Measurements from ENCODE around the gene UXT.

UXT gene

GRCh38 chrX:47619486-47620302, 39.3 kb downstream of the UXT start, which contains the start of gene SYN1:
SYN1 (minus strand) TSS chrX:47619857; CDS start chrX:47619728, 129 bp downstream.
- TF ChIP-seq Cebpa-rat (IDR thresholded peaks at IDR 0.05) = no peak

DNA sequence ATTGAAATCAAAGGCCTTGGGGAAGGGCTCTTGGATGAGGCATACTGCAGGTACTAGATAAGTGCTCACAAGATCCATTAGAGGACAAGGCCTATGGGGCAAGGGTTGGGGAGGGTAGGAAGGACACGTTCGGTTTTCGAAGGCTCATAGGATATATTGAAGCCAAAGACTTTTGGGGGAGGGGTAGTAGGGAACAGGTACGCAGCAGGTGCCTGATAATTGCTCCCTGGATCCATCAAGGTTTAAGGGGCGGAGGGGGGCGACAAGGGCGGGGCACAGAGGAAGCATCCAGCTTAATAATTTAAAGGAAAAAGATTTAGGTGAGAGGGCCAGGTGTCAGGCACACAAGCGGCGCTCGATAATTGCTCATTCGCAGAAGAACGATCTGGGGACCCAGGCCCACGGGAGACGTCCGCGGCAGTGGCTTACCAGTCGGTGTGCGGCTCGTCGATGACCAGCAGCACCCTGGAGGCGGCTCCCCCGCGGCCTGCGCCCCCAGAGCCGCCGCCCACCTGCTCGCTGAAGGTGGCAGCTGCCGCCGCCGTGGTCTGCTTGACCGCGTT, 40.0 kb downstream of the UXT start:
- H3K27me3 ChIP-seq = peaks cover 0 to 64% (median 48%) of the 10 kb centered on the region in 11 experiments; a peak in 18 of 22 replicates
- no peak overlapping the region for H3K9ac ChIP-seq
- peaks cover 0 to 15% (median 7%) of the 10 kb centered on the region in 10 experiments; a peak in 10 of 20 replicates for H3K4me1 ChIP-seq
- H3K4me3 ChIP-seq = no peak overlapping the region
- peaks cover 0 to 10% (median 0%) of the 10 kb centered on the region in 11 experiments; a peak in 6 of 22 replicates for H3K9me3 ChIP-seq (replicated peaks in 1 of 11)
- peak overlapping the region in 2 of 11 experiments; percentile 54 to 69; a peak in 2 of 22 replicates for H3K4me2 ChIP-seq
- H3K36me3 ChIP-seq = no peaks in the 10 kb centered on the region
- peaks cover 0 to under 1% (median 0%) of the 10 kb centered on the region in 11 experiments; a peak in 4 of 22 replicates for H4K20me1 ChIP-seq
- TF ChIP-seq Cebpa-rat (IDR thresholded peaks at IDR 0.05) = no peak
- H3K27ac ChIP-seq = no peak overlapping the region

More at GRCh38 chrX:47619486-47620302, 39.3 kb downstream of the UXT start, which contains the start of gene SYN1:
- Histone ChIP-seq H3K4me3 (peak within 1 kb of the TSS in 2 of 10 experiments; percentile 11 to 14; a peak in 2 of 20 replicates), H3K27me3 (peaks cover 0 to 64% (median 48%) of the 10 kb centered on the region in 11 experiments; a peak in 17 of 22 replicates), H3K4me1 (peaks cover 0 to 17% (median 7%) of the 10 kb centered on the region in 10 experiments; a peak in 10 of 20 replicates), H3K36me3 (no peaks in the 10 kb centered on the region), H3K9ac (no peak within 1 kb of the TSS), H4K20me1 (peaks cover 0 to 8% (median 0%) of the 10 kb centered on the region in 11 experiments; a peak in 5 of 22 replicates), H3K9me3 (replicated peaks in 1 of 11) (peaks cover 0 to 10% (median 0%) of the 10 kb centered on the region in 11 experiments; a peak in 6 of 22 replicates), H3K4me2 (peak within 1 kb of the TSS; percentile 27 to 76 (median 51); a peak in 18 of 22 replicates), H3K27ac (no peak within 1 kb of the TSS)

GRCh38 chrX:47614618-47615017, 44.4 kb downstream of the UXT start:
- TF ChIP-seq Cebpa-rat (IDR thresholded peaks at IDR 0.05) = no peak
- Histone ChIP-seq H3K36me3 (no peaks in the 10 kb centered on the region), H4K20me1 (no peaks in the 10 kb centered on the region; a peak in 4 of 22 replicates), H3K27ac (no peak overlapping the region), H3K9me3 (replicated peaks in 1 of 11) (peaks cover 0 to 19% (median 13%) of the 10 kb centered on the region in 11 experiments; a peak in 11 of 22 replicates), H3K4me2 (no peak overlapping the region), H3K4me3 (no peak overlapping the region), H3K27me3 (peaks cover 0 to 79% (median 60%) of the 10 kb centered on the region in 11 experiments; a peak in 18 of 22 replicates), H3K9ac (no peak overlapping the region), H3K4me1 (peaks cover 0 to 1% (median 0%) of the 10 kb centered on the region in 10 experiments; a peak in 1 of 20 replicates)

DNA sequence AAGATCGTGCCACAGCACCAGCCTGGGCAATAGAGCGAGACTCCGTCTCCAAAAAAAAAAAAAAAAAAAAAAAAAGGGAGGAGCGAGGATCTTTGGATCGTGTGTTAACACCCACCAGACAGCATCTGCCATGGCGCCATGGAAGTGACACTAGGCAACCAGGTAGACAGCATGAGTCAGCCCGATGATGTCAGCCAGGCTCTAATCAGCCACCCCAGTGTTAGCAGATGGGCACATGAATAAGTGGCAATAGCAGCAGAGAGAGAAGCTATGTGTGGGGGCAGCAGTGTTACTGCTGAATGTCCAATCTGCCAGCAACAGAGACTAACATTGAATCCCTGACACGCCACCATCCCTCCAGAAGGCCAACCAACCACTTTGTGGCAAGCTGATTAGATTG, 45.9 kb downstream of the UXT start:
- Histone ChIP-seq H3K27me3 (peaks cover 0 to 79% (median 55%) of the 10 kb centered on the region in 11 experiments; a peak in 18 of 22 replicates), H3K27ac (no peak overlapping the region), H3K4me3 (no peak overlapping the region), H3K9me3 (replicated peaks in 1 of 11) (peaks cover 0 to 21% (median 11%) of the 10 kb centered on the region in 11 experiments; a peak in 10 of 22 replicates), H3K4me2 (no peak overlapping the region), H3K4me1 (peaks cover 0 to 15% (median 8%) of the 10 kb centered on the region in 10 experiments; a peak in 17 of 20 replicates), H3K36me3 (no peaks in the 10 kb centered on the region), H4K20me1 (no peaks in the 10 kb centered on the region; a peak in 5 of 22 replicates), H3K9ac (no peak overlapping the region)
- no peak for TF ChIP-seq Cebpa-rat (IDR thresholded peaks at IDR 0.05)

DNA sequence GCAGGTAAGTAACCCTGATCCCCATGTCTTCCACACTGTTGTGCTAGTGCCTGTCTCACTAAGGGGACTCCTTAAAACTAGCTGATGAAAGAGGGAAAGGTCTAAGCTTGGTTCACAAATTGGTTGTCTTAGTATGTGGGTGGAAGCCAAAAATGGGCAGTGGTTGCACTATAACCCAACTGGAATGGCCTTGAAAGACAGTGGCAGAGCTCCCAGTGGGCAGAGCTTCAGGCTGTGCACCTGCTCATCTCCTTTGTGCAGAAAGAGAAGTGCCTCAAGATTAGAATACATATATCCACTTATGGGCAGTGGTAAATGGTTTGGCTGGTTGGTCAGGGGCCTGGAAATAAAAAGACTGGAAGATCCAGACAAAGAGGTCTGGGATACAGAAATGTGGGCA, 46.6 kb downstream of the UXT start:
- Histone ChIP-seq H3K27ac (no peak overlapping the region), H3K27me3 (peaks cover 0 to 78% (median 51%) of the 10 kb centered on the region in 11 experiments; a peak in 18 of 22 replicates), H3K4me3 (no peak overlapping the region), H3K9ac (no peak overlapping the region), H3K36me3 (no peaks in the 10 kb centered on the region), H3K4me2 (no peak overlapping the region), H3K9me3 (replicated peaks in 1 of 11) (peaks cover 0 to 21% (median 11%) of the 10 kb centered on the region in 11 experiments; a peak in 10 of 22 replicates), H4K20me1 (no peaks in the 10 kb centered on the region; a peak in 5 of 22 replicates), H3K4me1 (peaks cover 0 to 22% (median 12%) of the 10 kb centered on the region in 10 experiments; a peak in 18 of 20 replicates)
- no peak for TF ChIP-seq Cebpa-rat (IDR thresholded peaks at IDR 0.05)

GRCh38 chrX:47611926-47612325, 47.1 kb downstream of the UXT start:
- no peak overlapping the region for H3K4me2 ChIP-seq
- TF ChIP-seq Cebpa-rat (IDR thresholded peaks at IDR 0.05) = no peak
- no peak overlapping the region for H3K9ac ChIP-seq
- peaks cover 0 to 77% (median 49%) of the 10 kb centered on the region in 11 experiments; a peak in 18 of 22 replicates for H3K27me3 ChIP-seq
- H3K4me1 ChIP-seq = peaks cover 0 to 22% (median 13%) of the 10 kb centered on the region in 10 experiments; a peak in 18 of 20 replicates
- H3K9me3 ChIP-seq (replicated peaks in 1 of 11) = peaks cover 0 to 21% (median 11%) of the 10 kb centered on the region in 11 experiments; a peak in 10 of 22 replicates
- no peaks in the 10 kb centered on the region; a peak in 5 of 22 replicates for H4K20me1 ChIP-seq
- H3K36me3 ChIP-seq = no peaks in the 10 kb centered on the region
- H3K27ac ChIP-seq = no peak overlapping the region
- no peak overlapping the region for H3K4me3 ChIP-seq

DNA sequence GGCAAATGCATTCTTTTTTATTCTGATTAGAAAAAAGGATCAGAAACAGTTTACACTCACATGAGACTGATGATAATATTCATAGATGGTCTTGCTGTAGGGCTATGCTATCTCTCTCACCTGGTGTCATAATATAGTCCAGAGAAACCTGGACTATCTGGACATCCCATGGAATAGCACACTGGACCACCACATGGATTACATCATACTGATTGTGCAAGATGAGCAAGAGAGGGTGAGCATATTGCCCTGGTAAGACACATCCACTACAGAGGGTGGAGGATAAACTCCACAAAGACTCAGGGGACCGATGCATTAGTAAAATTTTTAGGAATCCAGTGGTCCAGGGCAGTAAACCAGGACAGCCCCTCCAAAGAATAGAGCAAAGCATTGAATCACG, 47.5 kb downstream of the UXT start:
- Histone ChIP-seq H3K9ac (no peak overlapping the region), H3K4me1 (peaks cover 0 to 22% (median 13%) of the 10 kb centered on the region in 10 experiments; a peak in 18 of 20 replicates), H3K36me3 (no peaks in the 10 kb centered on the region), H3K27me3 (peaks cover 0 to 77% (median 47%) of the 10 kb centered on the region in 11 experiments; a peak in 18 of 22 replicates), H3K4me3 (no peak overlapping the region), H4K20me1 (no peaks in the 10 kb centered on the region; a peak in 5 of 22 replicates), H3K27ac (no peak overlapping the region), H3K9me3 (replicated peaks in 1 of 11) (peaks cover 0 to 21% (median 11%) of the 10 kb centered on the region in 11 experiments; a peak in 10 of 22 replicates), H3K4me2 (no peak overlapping the region)
- no peak for TF ChIP-seq Cebpa-rat (IDR thresholded peaks at IDR 0.05)

DNA sequence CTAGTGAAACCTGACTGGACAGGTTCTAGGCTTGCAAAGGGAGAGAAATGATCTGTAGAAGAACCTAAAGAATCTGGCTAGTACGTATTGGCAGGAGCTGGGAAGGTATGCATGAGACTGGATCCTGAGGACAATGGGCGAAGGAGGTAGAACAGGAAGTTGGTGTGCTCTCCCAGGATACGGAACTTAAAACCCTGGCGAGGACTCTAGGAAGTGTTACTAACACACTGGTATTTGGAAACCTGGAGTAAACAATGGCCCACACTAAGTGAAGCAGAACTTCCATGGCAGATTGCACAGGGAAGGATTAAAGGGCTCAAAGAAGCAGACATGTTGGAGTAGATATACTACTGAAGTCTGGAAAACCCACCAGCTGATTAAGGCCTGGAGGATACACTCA, 48.5 kb downstream of the UXT start:
- Histone ChIP-seq H3K9me3 (replicated peaks in 1 of 11) (peaks cover 0 to 21% (median 11%) of the 10 kb centered on the region in 11 experiments; a peak in 10 of 22 replicates), H3K9ac (no peak overlapping the region), H3K27ac (no peak overlapping the region), H3K27me3 (peaks cover 2 to 76% (median 48%) of the 10 kb centered on the region in 11 experiments; a peak in 18 of 22 replicates), H4K20me1 (no peaks in the 10 kb centered on the region; a peak in 5 of 22 replicates), H3K36me3 (no peaks in the 10 kb centered on the region), H3K4me1 (peaks cover 0 to 24% (median 13%) of the 10 kb centered on the region in 10 experiments; a peak in 18 of 20 replicates), H3K4me3 (no peak overlapping the region), H3K4me2 (no peak overlapping the region)
- TF ChIP-seq Cebpa-rat (IDR thresholded peaks at IDR 0.05) = no peak

Measured in BLaER1 treated with 17β-estradiol and CSF1 and Interleukin-3, amounts not matched to agents 10 nM and 100 nM (cell line).